GM21447 (cell line): ENCODE results near the gene OR5AR1.
"Not testable (repeated sequence)": the region's sequence is repeated elsewhere in the genome, so short reads cannot be mapped to it uniquely, and the experiment has no call there.

Experiments used
- ATAC-seq: cut with Tn5 transposase; IDR thresholded peaks from one replicate; pipeline ENCODE4 v1.9.1; 2021; ENCODE audit not compliant: unreplicated experiment

Gene OR5AR1

GRCh38 chr11:56663386-56663785 is at the start of gene OR5AR1:
Gene OR5AR1 (plus strand): TSS chr11:56663686. CDS start chr11:56663686, 0 bp downstream.
- ATAC-seq, result no peak

- ATAC-seq, result no peak
These were observed 38.8 kb upstream of the OR5AR1 start for GRCh38 chr11:56624661-56625110.

DNA sequence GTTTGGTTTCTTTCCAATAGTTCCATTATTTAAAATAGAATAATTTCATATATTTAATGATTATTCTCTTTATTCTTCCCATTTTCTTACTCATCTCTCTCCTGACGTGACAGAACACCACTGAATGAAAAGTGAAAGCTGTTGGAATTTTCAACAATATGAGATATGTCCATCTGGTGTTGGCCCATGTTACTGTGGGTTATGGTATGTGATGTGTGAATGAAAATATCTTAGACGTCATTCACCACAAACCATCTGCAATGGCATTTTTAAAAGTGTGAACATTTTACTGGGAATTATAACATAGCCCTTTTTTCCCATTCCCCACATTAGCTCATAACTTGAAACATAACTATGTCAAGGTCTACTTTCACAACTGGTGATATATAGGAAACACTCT is 37.5 kb upstream of the OR5AR1 start:
- ATAC-seq, result no peak

- ATAC-seq, result no peak
These were observed 31.2 kb upstream of the OR5AR1 start for GRCh38 chr11:56632329-56632728.

DNA sequence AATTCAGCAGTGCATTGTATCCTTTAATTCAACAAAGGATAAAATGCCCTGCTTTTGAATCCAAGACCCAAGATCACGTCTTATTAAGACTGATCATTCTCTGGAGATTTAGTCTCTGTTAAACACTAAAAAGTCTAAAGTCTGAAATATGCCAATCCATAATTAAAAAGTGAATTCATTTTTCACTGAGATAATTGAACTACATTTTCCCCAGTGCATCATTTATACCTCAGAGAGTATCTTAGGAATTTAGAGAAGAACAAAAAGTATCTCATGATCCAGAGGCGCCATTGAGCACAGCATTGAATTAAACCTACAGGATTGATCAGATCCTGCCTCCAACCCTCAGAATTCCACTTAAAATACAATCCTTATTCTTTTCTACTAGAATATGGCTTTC is 26.6 kb upstream of the OR5AR1 start:
- ATAC-seq, result no peak

GRCh38 chr11:56637500-56637899 is 26.0 kb upstream of the OR5AR1 start:
- no peak for ATAC-seq

GRCh38 chr11:56642339-56642738 is 21.1 kb upstream of the OR5AR1 start, which contains the start of gene OR5AP2:
Gene OR5AP2 (minus strand): TSS chr11:56642439. CDS start chr11:56642439, 0 bp downstream.
- no peak for ATAC-seq

- no peak for ATAC-seq
These were observed 3.7 kb upstream of the OR5AR1 start for GRCh38 chr11:56659755-56660154.

DNA sequence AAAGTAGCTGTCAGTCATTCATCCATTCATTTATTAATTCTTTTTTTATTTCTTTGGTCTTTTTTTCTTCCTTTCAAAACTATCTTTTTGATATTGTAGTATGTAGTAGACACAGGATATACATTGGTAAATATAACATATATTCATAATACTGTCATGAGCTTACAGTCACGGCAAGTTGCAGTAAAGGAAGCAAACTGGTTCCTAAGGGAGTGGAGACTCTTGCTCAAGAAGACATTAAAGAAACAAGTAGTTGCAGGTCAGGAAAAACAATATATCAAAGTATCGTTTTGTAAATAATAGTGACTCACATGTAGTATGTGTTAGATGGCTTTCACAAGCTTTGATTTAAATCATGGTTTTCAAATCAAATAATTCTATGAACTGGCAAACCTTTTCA is 7.5 kb downstream of the OR5AR1 start:
- ATAC-seq, result no peak

DNA sequence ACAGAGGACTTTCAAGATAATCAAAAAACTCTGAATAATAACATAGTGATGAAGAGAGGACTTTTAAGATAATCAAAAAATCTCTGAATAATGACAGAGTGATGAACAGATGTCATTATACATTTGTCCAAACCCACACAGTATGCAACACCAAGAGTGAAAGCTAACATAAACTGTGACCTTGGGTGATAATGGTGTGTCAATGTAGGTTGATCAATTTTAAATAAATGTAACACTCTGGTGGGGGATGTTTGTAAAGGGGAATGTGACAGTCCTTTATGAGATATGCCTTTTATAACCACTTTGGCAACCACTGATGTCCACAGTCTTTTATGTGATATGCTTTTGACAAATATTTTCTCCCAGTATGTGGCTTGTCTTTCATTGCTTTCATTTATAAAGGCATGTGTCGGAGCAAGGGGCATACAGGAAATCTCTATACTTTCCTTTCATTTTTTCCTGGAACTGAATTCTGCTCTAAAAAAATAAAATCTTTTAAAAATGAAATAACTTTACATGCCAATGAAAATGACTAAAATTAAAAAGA is 25.1 kb downstream of the OR5AR1 start:
- ATAC-seq, result no peak

DNA sequence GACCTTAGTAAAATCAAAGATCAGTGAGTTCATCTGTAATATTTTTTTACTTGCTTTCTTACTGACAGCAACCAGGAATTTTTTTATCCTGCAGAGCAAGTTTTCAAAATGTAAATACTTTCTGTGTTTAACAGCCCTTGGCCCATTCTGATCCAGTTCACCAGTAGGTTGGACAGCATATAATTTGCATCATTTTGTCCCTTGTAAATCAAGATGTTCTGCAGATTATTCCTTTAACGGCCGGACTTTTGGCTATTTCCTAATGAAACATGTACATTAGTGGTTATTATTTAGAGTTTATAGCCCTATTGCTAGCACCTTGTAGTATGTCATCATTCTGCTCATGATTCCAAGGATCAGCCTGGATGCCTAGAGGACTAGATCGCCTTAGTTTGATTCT is 27.7 kb downstream of the OR5AR1 start:
- ATAC-seq, result not testable (repeated sequence)

DNA sequence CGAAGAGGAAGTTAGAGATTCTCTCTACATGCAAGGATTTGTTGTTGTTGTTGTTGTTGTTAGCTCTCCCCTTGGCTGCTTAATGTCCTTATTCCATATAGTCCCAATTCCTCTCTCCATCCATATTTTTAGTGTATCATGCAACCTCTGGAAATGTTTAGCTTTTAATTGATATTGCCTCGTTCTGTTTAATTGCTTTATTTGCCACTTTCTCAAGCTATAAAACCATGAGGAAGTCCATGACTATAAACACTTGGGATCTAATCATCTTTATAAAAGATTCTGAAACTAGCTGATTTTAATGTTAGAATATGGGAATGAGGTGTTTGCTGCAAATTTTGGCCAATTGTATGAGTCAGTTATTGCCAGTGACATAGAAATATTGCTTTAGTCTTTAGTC is 29.9 kb downstream of the OR5AR1 start:
- no peak for ATAC-seq

DNA sequence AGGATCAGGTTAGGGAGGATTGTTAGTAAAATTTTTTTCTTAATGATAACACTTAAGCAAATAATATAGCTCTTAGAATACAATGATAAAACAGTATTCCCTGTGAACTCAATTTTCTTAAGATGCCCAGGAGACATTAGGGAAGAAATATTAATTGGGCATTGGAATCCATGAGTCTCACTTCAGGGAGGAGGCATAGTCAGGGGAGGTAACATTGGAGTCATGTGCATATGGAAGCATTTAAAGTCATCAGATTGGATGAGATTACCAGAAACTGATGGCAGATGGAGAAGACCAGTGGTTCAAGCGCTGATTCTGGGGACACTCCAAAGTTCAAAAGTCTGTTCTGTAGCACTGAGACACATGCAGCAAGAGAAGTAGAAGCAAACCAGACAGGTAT is 35.3 kb downstream of the OR5AR1 start, which contains the start of gene OR9G1:
Gene OR9G1, plus strand, starts transcription at position 301 of the 400 bp plus-strand sequence. CDS start 1,293 bp downstream, outside the sequence.
- ATAC-seq, result no peak

DNA sequence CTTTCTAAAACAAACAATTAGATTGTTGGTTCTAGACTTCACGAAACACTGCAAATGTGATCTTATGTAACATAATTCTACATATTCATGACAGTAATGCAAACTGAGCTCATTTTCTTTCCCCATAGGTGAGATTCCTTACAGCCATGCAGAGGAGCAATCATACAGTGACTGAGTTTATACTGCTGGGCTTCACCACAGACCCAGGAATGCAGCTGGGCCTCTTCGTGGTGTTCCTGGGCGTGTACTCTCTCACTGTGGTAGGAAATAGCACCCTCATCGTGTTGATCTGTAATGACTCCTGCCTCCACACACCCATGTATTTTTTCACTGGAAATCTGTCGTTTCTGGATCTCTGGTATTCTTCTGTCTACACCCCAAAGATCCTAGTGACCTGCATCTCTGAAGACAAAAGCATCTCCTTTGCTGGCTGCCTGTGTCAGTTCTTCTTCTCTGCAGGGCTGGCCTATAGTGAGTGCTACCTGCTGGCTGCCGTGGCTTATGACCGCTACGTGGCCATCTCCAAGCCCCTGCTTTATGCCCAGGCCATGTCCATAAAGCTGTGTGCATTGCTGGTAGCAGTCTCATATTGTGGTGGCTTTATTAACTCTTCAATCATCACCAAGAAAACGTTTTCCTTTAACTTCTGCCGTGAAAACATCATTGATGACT is 36.9 kb downstream of the OR5AR1 start:
- no peak for ATAC-seq

DNA sequence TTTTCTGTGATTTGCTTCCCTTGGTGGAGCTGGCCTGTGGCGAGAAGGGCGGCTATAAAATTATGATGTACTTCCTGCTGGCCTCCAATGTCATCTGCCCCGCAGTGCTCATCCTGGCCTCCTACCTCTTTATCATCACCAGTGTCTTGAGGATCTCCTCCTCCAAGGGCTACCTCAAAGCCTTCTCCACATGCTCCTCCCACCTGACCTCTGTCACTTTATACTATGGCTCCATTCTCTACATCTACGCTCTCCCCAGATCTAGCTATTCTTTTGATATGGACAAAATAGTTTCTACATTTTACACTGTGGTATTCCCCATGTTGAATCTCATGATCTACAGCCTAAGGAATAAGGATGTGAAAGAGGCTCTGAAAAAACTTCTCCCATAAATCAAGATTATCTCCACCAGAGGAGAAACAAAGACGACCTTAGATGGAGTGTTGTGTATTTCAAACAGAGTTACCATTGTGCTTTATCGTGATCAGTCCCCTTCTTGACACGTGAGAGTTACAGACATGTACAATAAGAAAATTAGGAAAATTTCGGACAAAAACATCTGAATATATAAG is 37.5 kb downstream of the OR5AR1 start:
- no peak for ATAC-seq

DNA sequence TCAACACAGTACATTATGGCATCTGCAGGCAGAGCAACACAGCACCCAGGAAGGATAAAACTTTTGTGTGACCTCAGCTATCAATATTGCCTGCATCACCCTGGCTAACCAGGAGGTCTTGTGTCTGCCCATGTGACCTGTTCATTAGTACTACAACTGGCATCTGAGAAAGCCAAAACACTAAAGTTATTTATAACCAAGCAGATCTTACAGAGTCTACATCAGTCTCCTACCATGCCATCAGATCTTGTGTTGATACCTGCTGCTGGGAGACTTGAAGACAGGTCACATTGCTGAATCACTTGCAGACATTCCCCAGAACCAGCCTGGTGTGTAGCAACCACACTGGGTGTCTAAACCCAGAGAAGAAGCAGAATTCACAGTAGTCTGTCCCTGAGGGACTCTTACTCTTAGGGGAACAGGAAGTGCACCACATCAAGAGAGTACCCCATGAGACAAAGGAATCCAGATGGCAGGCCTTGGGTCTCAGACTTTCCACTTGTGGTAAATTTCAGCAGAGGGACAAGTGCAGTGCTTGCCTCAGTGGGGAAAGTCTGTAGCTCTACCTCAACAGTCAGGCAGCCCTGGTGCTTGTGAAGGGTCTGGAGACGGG is 42.4 kb downstream of the OR5AR1 start:
- ATAC-seq, result no peak

DNA sequence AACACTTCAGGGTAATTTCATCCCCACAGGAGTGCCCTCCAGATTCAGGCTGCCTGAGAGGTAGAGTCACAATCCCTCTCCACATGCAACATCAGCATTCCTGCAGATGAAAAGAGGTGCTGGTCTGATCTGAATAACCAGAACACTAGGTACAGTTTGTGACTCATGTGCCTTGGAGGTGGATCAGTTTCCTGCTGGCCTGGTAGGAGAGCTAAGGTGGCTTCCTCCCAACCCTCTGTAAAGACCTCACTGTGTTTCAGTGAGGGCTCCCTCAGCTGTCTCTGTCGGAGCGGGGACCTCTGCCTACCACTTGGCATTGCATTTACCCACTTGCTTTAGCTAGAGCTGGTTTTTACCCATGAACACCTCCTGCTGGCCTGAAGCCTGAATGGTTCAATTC is 43.0 kb downstream of the OR5AR1 start:
- ATAC-seq, result no peak

DNA sequence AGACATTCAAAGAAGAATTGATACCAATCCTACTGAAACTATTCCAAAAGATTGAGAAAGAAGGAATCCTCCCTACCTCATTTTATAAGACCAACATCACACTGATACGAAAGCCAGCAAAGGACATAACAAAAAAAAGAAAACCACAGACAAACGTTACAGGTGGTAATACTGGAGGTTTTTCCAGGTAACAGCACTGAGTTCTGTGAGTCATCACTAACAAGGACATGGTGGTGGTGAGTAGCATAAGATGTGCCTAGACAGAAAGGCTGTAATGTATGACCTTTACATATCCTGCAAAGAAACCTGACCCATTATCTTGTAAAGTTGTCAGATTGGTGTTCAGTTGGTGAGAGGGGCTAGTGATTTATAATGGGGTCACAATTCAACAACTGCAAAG is 50.7 kb downstream of the OR5AR1 start:
- no peak for ATAC-seq
